WI38 (cell line): Measurements from ENCODE around the gene NSUN6.

Source experiments
- H3K4me3 ChIP-seq: 2 replicates; pipeline ENCODE4 v1.5.1; 2011; ENCODE audit warnings: low read depth, mild to moderate bottlenecking, control low read depth, low read length
- TF ChIP-seq, protein P1 (sequence below): IDR thresholded peaks from 2 replicates; pipeline ENCODE4 v1.5.1; 2012; ENCODE audit warnings: low read depth, mild to moderate bottlenecking, control low read depth, low read length

Gene NSUN6

GRCh38 chr10:18539335-18539734 lies 112.1 kb downstream of the NSUN6 start:
- TF ChIP-seq, protein P1, sequence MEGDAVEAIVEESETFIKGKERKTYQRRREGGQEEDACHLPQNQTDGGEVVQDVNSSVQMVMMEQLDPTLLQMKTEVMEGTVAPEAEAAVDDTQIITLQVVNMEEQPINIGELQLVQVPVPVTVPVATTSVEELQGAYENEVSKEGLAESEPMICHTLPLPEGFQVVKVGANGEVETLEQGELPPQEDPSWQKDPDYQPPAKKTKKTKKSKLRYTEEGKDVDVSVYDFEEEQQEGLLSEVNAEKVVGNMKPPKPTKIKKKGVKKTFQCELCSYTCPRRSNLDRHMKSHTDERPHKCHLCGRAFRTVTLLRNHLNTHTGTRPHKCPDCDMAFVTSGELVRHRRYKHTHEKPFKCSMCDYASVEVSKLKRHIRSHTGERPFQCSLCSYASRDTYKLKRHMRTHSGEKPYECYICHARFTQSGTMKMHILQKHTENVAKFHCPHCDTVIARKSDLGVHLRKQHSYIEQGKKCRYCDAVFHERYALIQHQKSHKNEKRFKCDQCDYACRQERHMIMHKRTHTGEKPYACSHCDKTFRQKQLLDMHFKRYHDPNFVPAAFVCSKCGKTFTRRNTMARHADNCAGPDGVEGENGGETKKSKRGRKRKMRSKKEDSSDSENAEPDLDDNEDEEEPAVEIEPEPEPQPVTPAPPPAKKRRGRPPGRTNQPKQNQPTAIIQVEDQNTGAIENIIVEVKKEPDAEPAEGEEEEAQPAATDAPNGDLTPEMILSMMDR, result no peak
- no peak overlapping the region for H3K4me3 ChIP-seq

GRCh38 chr10:18533896-18534295 lies 117.5 kb downstream of the NSUN6 start:
- no peak overlapping the region for H3K4me3 ChIP-seq
- TF ChIP-seq, protein P1, result no peak

GRCh38 chr10:18532881-18533535 lies 118.4 kb downstream of the NSUN6 start:
- H3K4me3 ChIP-seq, result no peak overlapping the region
- TF ChIP-seq, protein P1, result no peak

DNA sequence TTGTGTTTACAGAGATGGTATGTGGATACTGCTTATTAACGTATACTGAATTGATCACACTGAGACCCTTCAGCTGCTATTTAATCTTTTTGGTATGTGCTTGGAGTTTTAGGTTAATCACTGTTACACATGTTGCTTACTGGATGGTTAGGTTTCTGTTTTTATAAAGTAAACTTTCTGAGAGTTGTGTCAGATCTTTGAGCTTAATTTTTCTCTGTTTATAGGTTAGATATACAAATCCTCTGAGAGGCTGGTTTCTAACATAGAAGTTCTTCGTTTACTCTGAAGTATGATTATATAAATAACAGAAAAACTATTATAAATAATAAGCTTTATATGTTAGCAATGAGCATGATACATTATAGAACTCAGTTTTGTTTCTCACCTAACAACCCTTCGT lies 123.1 kb downstream of the NSUN6 start:
- TF ChIP-seq, protein P1, result no peak
- H3K4me3 ChIP-seq, result no peak overlapping the region

DNA sequence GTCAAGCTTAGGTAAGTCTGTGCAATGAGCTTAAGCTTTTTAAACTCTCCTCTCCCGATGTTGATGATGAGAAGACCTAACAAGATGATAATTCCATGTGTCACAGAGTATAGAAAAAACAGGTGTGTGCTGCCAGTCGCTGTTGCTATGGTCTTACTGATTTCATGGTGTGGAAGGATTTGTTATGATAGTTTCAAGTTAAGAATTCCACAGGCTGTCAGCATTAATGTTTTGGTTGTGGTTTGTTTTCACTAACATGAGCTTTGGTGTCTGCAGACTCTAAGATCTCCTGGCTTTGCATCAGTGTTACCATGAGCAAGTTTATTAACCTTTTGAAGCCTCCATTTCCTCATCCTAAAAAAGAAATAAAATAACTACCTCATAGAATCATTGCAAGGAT lies 123.7 kb downstream of the NSUN6 start:
- TF ChIP-seq, protein P1, result no peak
- H3K4me3 ChIP-seq, result no peak overlapping the region

GRCh38 chr10:18523858-18524257 lies 127.5 kb downstream of the NSUN6 start:
- TF ChIP-seq, protein P1, result no peak

GRCh38 chr10:18523025-18523424 lies 128.4 kb downstream of the NSUN6 start:
- TF ChIP-seq, protein P1, result no peak
- no peak overlapping the region for H3K4me3 ChIP-seq

More at GRCh38 chr10:18523858-18524257, 127.5 kb downstream of the NSUN6 start:
- H3K4me3 ChIP-seq, result no peak overlapping the region
